ENCODE data around the gene UPP2. TPM values are rescaled to one million over a fixed set of nuclear protein-coding genes. Genes with fewer than 3 reads are reported as not detected.

Gene UPP2
- total RNA-seq, 4 donors from 2014 or later = 0.28 TPM; not detected in 3

- Histone ChIP-seq H3K4me1 (no peaks in the 10 kb centered on the region), H3K27ac (no peak overlapping the region), H3K27me3 (no peaks in the 10 kb centered on the region), H3K36me3 (no peaks in the 10 kb centered on the region), H3K4me3 (no peak overlapping the region), H3K9me3 (no peaks in the 10 kb centered on the region)
- intact Hi-C loops (cut with DNase I; ENCODE audit: low total_unique reads) = no loop called here
- DNase-seq = no peak
- TF ChIP-seq POLR2A (IDR thresholded peaks at IDR 0.05) = no peak
- TF ChIP-seq CTCF (IDR thresholded peaks at IDR 0.05) = no peak
Measured at GRCh38 chr2:158120664-158121641, 19.3 kb downstream of the UPP2 start.

DNA sequence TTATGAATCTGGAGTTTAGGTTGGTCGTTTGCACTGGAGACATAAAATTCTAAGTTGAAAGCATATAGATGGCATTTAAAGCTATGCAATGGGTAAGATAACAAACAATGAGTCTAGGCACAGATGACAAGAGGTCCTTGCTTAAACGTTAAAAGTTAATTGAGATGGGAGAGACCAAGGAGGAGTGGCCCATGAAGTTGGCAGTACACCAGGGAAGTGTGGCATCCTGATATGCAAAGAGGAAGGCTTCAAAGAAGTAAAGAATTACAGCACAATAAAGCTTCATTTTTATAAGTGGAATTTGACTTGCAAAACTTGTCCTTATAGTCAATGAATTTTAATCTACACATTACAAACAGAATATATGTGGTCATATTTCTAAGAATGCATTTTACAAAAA is 23.2 kb downstream of the UPP2 start:
- no peak for DNase-seq
- intact Hi-C loops (cut with DNase I; ENCODE audit: low total_unique reads) = no loop called here
- no peaks in the 10 kb centered on the region for H3K36me3 ChIP-seq

GRCh38 chr2:158125756-158126498 is 24.3 kb downstream of the UPP2 start:
- Histone ChIP-seq H3K9me3 (no peaks in the 10 kb centered on the region), H3K27me3 (no peaks in the 10 kb centered on the region), H3K36me3 (no peaks in the 10 kb centered on the region), H3K4me1 (no peaks in the 10 kb centered on the region), H3K4me3 (no peak overlapping the region), H3K27ac (no peak overlapping the region)
- DNase-seq = no peak
- TF ChIP-seq POLR2A (IDR thresholded peaks at IDR 0.05) (no peak), CTCF (IDR thresholded peaks at IDR 0.05) (no peak)
- intact Hi-C loops (cut with DNase I; ENCODE audit: low total_unique reads) = no loop called here

More for the DNA sequence above, 23.2 kb downstream of the UPP2 start:
- H3K27me3 ChIP-seq = no peaks in the 10 kb centered on the region
- H3K9me3 ChIP-seq = no peaks in the 10 kb centered on the region
- H3K4me3 ChIP-seq = no peak overlapping the region
- no peaks in the 10 kb centered on the region for H3K4me1 ChIP-seq
- TF ChIP-seq CTCF (IDR thresholded peaks at IDR 0.05) = no peak
- no peak for TF ChIP-seq POLR2A (IDR thresholded peaks at IDR 0.05)
- no peak overlapping the region for H3K27ac ChIP-seq

DNA sequence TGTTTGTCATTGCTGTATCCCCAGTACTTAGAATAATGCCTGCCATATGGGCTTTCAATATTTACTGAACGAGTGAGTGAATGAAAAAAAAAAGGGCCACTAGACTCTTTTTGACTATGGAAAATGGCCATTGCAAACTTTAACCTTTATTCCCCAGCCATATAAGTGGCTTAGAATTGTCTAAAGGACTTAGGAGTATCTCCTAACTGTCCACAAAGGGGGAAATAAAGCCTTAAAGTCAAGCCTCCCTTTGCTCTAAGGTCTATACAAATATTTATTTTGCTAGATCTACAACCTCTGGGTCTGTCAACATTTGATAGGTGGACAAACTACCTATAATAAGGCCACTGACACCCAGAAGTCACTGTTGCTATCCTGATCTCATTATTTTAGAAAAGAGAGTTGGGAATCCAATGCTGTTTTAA is 25.7 kb downstream of the UPP2 start:
- intact Hi-C loops (cut with DNase I; ENCODE audit: low total_unique reads) = no loop called here
- no peaks in the 10 kb centered on the region for H3K9me3 ChIP-seq
- TF ChIP-seq POLR2A (IDR thresholded peaks at IDR 0.05) (no peak), CTCF (IDR thresholded peaks at IDR 0.05) (no peak)
- DNase-seq = no peak
- H3K27ac ChIP-seq = no peak overlapping the region
- H3K36me3 ChIP-seq = no peaks in the 10 kb centered on the region
- no peaks in the 10 kb centered on the region for H3K27me3 ChIP-seq
- H3K4me1 ChIP-seq = no peaks in the 10 kb centered on the region
- no peak overlapping the region for H3K4me3 ChIP-seq

All from uterus (tissue), 4 donors.